ENCODE data around the gene HAO1.

GRCh38 chr20:7848351-7848750, 91.9 kb downstream of the HAO1 start:
- TF ChIP-seq POLR2AphosphoS5 (IDR thresholded peaks at IDR 0.05; ENCODE audit: low read depth, low read length) (no peak), TAF1 (IDR thresholded peaks at IDR 0.05; ENCODE audit: borderline replicate concordance, insufficient read depth, low read length) (no peak), REST (IDR thresholded peaks at IDR 0.05; ENCODE audit: insufficient read depth in 1 of 2, low read depth in 2 of 2, low read length in 2 of 2) (no peak), SIN3A (IDR thresholded peaks at IDR 0.05; ENCODE audit: borderline replicate concordance, insufficient read depth, low read length) (no peak)

Data from PFSK-1 (cell line).